ENCODE data around the gene FBLN2.
A peak's percentile ranks its signal among the peaks of the same experiment; 100 is the strongest.

Gene FBLN2

DNA sequence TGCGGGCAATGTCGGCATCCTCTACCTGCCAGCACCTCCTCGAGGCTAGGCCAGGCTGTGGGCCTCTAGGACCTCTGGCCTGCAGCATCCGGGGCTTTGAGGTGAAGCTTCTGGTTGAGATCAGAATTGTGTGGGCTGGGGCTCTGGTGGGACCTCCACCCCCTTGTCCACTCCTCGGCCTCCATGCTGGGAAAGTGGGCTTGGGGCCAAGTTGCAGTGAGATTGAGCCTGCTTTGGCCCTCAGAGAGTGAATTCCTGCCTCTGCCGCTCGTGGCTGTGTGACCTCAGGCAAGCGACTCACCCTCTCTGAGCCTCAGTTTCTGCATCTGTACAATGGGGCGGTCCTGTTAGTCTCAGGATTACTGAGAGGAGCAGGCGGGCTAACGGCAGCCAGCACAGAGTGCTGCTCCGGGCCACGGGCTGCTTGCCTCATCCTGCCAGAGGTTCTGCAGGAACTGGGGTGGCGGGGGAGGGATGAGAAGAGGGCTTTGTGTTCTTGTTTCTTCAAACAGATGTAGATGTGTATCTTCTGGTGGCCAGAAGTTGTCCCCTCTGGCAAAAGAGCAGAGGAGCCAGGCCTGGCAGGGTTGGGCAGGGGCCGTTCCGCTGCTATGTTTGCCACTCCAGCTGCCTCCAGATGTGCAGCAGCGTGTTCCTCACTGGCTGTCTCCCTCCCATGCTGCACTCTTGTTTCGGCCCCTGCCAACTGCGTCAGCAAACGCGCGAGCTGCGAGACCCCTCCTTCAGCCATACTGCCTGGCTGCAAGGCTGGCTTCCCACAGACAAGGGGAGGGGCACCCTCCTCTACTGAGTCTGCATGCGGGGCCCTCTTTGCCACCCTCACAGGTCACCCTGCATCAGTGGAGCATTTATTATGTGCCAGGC lies 33.7 kb downstream of the FBLN2 start:
- DNase-seq (ENCODE audit: low spot score) = no peak

DNA sequence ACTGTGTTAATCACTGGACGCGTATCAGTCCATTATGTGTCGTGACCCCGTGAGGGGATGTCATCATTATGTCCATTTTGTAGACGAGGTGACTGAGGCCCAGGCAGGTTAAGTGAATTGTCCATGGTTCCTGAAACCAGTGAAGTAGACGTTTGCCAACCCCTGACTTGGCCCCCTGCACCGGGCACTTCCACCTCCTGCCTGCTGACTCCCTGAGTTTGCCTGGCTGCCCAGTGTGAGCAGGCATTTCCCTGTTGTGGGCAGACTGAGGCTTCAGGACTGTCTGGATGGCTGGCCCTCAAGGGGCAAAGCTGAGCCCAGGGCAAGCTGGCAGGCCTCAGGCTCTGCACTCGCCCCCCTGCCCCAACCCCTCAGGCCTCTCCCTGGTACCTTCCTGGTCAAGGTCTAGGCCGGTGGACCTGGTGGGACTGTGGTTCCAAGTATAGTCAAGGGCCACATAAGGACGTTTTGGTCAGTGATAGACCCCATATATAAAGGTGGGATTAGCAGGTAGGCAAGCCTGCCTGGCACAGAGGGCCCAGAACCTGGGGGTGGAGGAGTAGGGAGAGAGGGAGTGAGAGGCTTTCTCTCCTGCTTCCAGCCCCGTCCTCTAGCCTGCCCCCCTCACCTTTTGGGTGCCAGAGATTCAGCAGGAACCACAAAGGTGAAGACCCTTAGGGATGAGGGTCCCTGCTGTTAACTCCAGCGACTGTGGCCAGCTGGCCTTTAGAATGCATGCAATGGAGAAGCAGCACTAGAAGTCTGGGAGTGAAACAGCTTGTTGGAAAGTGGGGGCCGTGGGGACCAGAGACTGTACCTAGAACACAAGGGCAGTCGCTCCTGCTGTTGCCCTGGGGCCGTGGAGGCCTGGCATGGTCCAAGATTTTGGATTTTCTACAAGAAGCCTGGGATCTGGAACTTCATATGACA lies 34.6 kb downstream of the FBLN2 start:
- DNase-seq (ENCODE audit: low spot score) = no peak

DNA sequence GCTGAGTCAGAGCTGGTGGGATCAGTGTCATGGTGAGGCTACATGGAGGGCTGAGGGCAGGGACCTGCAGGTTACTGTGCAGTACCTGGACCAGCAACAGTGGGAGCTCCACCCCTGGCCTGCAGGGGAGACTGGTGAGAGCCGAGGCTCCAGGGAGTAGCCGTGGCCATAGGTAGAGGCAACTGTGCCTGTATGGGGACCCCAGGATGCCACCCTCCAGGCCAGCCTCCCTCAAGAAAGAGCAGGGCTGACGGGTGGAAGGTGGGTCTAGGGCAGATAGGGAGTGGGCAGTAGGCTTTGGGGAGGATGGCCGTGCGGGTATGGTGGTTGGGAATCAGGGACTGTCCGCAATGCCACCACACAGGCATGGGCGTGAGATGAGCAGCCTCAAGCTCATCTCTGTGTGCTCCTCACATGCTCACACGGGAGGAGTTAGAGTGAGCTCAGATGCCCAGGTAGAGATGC lies 35.5 kb downstream of the FBLN2 start:
- no peak for DNase-seq (ENCODE audit: low spot score)

DNA sequence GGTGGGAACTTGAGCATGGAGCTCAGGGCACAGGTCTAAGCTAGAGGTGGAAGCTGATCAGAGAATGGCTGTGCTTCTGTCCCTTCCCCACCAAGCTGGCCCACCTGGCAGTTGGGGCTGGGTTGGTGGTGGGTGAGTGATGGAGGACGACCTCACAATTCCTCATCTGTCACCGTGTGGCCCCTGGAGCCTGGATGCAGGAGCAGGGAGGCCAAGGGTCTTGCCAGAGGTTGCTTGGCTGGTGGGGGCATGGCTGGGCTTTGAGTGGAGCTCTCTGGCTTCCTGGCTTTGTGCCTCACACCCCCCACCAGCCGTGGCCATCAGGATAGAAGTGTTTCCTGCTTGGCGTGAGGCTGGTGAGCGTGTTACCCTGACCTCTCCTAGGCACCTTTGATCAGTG lies 36.0 kb downstream of the FBLN2 start:
- no peak for DNase-seq (ENCODE audit: low spot score)

DNA sequence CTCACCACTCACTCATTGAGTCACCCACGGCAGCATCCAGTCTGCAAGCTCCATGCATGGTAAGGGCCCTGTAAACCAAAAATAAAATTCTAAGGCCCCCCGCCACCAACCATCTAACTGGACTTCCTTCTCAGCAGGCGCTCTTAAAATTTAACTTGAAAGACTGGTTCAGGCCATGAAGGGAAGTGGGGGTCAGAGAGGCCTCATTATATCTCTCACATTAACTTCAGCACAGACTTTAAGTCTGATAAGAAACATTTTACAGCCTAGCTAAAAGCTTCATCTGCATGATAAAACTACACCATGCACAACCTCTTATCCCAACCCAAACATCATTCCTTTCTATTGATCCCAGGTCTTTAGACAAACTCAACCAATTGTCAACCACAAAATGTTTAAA lies 38.5 kb downstream of the FBLN2 start:
- no peak for DNase-seq (ENCODE audit: low spot score)

DNA sequence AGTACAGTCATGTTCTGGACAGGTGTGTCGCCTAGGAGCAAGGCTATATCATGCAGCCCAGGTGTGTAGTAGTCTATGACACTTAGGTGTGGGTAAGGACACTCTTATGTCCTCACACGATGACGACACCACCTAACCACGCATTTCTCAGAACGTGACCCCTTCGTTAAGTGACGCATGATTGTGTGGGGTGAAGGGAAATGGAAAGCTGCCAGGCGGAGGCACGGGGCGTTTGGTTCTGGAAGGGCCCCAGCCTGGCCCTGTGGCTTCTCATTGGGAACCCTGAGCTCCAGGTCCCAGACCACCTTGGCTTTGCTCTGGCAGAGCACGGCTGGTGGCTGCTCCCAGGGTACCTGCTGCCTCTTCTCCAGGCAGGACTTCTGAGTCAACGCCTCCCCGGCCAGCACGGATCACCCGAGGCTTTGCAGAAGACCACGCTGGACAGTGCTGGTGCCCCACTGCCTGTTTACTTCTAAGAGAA lies 39.3 kb downstream of the FBLN2 start:
- no peak for DNase-seq (ENCODE audit: low spot score)

DNA sequence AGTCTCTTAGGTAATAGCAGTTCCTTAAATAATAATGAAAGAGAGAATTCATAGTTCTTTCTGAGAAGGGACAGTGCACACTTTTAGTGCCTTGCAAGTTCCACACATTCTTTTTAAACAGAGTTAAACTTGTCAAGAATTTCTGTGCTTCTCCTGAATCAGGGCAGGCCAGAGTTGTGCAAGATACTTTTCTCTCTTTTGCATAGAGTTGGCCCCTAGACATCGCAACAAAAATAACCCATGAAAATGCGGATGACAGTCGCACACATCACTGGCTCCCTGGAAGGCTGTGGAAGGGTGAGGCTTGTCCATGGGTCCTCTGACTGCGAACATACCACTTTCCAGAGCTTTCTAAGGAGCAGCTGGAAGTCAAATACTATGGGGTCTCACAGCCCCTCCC lies 40.1 kb downstream of the FBLN2 start:
- no peak for DNase-seq (ENCODE audit: low spot score)

DNA sequence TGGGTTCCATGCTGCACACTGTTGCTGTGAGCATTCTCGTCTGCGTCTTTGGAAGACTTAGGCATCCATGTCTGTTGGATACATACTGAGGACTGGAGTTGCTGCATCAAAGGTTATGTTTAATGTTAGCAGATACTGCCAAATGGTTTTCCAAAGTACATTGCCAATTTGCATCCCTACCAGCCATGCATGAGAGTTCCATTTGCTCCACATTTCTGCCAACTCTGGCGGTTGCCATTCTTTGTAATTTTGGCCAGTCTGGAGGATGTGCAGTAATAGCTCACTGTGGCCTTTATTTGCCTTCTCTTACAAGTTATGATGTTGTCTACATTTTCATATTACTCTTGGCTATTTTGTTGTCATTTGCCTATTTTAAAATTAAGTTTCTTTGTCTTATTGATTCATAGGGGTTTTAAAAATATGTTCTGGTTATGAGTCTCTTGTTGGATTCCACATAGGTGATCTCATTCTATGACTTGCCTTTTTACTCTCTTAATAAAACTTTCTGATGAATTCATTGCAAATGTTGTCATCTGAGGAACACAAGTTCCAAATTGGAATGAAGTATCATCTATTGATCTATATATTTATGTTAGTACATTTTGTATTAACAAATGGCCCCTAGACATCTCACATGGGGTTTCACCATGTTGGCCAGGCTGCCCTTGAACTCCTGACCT lies 42.1 kb downstream of the FBLN2 start:
- no peak for DNase-seq (ENCODE audit: low spot score)

DNA sequence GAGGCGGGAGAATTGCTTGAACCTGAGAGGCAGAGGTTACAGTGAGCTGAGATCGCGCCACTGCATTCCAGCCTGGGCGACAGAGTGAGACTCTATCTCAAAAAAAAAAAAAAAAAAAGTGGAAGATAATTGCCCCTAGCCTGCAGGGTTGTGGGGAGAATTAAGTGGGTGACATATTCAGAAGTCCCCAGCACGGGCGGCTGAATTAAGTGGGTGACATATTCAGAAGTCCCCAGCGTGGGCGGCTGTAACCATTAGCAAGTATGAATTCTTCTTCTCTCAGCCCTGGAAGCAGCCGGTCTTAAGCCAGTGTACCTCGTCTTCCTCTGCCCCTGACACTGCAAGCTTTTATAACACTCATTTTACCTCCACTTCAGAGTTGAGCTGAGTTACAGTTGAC lies 44.7 kb downstream of the FBLN2 start:
- DNase-seq (ENCODE audit: low spot score) = no peak

DNA sequence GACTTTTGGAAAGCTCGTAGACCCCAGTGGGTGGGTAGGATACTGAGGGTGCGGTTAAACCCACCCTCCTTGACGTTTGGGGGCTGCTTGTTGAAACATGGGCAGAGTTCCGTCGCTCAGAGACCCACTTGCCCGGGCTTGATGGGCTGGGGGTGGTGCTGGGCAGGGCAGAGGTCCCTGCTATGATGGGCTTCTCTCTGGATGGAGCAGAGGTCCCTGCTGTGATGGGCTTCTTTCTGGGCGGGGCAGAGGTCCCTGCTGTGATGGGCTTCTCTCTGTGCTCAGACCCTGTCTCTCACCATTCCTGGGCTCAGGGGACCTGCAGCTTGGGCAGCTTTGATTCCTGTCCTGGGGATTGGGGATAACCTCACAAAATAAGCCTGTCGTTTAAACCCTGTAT lies 45.2 kb downstream of the FBLN2 start:
- no peak for DNase-seq (ENCODE audit: low spot score)

DNA sequence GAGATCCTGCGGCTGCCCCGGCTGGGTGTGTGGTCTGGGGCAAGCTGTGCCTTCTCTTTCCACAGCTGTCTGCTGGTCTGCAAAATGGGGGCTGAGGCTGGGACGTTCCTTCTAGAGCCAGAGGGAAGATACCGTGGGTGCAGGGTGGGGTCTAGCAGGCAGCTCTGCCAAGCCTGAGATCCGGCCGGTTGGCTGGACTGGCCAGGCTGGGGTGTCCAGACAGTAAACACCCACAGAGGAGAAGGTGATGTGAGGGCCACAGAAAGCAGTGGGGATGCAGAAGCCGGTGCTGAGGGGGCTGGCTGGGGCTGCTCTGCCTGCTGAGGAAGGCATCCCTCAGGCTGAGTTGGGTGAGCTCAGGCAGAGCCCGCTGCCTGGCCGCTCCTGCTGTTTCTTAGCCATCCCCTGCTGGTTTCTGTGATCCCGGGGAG lies 46.1 kb downstream of the FBLN2 start:
- no peak for DNase-seq (ENCODE audit: low spot score)

DNA sequence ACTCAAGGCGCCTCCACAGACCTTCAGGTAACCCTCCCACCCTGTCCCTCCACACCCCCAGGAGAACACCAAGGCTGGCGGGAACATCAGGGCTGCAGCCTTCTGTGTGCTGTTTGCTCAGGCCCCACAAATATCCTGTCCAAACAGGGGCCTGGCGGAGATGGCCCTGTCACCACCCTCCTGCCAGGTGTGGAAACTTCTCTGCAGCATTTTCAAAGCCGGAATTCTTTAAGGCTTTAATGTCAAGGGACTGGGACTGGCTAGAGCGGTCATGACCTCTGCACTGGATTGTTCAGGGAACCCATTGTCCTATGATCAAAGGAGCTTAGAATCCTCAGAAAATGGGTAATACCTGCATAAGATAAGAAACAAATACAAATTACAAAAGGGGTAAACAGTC lies 46.6 kb downstream of the FBLN2 start:
- no peak for DNase-seq (ENCODE audit: low spot score)

DNA sequence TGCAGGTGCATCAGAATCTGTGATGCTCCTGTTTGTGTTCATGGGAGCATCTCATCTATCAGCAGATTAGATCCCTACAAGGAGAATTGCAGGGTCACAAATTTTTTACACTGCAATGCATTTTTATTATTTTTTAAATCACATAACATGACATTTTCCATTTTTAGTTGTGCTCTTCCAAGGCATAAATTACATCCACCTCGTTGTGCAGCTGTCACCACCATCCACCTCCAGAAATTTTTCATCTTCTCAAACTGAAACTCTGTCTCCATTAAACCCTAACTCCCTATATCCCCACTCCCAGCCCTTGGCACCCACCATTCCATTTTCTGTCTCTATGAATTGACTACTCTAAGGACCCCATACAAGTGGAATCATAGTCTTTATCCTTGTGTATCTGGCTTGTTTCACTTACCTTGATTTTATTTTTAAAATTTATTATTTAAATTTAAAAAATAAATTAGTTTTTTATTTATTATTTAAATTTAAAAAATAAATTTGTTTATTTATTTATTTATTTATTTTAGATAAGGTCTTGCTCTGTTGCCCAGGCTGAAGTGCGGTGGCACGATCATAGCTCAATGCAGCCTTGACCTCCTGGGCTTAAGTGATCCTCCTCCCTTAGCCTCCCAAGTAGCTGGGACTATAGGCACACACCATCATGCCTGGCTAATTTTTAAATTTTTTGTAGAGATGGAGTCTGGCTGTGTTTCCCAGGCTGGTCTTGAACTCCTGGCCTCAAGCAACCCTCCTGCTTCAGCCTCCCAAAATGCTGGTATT lies 47.7 kb downstream of the FBLN2 start:
- DNase-seq (ENCODE audit: low spot score) = no peak

DNA sequence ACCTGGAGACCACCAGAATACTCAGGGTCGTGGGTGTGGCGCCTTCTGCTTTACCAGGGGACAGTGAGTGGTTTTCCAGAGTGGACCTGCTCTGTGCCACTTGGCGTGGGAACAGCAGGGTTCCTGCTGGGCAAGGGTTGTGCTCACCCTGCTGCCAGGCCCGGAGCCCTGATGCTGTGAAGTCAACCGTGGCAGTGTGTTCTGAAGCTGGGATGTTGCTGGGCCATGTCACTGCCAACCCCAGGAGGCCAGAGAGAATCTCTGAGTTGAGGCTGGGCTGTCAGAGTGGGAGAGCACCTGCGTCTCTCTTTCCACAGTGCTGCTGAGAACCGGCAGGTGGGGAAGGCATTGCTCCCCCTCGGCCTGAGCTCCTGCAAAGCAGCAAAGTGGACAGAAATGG lies 48.7 kb downstream of the FBLN2 start:
- no peak for DNase-seq (ENCODE audit: low spot score)

DNA sequence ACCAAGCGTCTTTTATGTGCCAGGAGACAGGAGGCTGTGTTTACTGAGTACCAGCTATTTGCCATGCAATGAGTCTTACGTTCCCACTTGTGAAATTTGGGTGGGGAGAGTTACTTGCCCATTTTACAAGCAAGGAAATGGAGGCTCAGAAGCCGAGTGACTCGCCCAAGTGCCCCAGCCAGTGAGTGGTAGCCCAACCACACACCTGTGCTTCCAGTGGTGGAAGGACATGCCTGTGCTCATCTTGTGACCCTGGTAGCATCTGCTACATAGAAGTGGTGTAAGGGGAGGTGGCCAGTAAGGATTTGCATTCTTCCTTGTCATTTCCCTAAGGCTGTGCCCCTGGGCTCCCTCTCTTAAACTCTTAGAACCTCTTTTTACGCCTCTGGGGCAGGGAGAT lies 49.3 kb downstream of the FBLN2 start:
- DNase-seq (ENCODE audit: low spot score) = no peak

DNA sequence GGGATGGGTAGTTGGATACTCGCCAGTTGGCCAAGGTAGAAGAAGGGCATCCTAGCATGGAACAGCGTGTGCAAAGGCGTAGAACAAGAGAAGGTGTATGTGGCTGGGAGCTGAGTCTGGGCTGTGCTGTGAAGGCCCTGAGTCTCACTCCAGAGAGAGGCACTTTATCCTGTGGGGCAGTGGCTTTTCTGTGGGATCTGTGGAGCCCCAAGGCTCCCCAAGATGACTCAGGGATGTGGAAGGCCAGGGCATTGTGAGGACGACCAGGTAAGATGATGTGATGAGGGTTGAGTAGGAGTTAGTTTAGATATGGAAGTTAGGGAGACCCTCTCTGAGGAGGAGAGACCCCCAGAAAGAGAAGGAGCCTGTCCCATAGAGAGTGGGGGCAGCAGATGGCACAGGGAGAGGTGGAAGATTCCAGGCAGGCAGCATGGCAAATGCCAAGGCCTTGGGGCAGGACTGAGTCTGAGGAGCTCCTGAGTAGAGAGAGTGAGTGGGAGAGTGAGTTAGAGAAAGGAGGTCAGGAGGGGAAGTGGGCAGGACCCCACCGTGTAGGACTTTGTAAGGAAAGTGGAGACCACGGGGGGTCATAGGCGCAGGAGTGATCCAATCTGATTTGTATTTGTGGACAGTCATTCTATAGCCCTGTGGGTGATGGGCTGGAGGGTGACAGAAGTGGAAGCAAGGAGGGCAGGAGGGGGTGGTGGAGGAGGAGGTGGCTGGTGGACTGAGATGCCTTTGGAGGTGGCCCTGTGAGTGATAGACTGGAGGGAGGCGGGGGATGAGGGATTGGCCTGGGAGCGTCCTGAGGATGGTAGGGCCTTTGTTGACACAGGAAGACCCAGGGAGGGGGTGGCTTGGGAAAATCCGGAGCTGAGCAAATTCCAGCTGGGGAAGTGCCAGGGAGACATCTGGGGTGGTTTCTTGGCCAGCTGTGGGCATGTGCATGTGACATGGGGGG lies 50.3 kb downstream of the FBLN2 start:
- DNase-seq (ENCODE audit: low spot score) = peak; percentile 9

DNA sequence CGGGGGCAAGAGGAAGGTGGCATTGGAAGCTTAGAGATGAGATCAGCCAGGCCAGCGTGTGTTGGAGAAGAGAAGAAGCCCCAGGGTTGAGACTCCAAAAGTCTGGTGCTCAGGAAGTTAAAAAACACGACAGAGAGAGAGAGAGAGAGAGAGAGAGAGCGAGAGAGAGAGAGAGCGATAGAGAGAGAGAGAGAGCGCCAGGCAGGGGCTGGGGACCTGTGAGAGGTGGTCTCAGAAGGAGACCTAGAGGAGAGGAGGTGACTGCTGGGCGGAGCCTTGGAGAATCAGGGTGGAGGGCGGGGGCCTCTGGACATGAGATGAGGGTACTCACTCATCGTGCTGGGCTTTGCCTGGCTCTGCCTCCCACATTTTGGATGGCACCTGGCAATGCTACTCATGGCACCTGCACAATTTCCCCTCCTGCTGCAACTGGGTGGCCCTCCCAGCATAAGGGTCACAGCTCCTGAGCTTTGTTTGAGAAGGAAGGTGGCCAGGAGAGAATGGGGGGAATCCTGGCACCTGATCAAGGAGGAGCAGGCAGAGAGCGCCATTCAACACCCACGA lies 51.0 kb downstream of the FBLN2 start:
- no peak for DNase-seq (ENCODE audit: low spot score)

DNA sequence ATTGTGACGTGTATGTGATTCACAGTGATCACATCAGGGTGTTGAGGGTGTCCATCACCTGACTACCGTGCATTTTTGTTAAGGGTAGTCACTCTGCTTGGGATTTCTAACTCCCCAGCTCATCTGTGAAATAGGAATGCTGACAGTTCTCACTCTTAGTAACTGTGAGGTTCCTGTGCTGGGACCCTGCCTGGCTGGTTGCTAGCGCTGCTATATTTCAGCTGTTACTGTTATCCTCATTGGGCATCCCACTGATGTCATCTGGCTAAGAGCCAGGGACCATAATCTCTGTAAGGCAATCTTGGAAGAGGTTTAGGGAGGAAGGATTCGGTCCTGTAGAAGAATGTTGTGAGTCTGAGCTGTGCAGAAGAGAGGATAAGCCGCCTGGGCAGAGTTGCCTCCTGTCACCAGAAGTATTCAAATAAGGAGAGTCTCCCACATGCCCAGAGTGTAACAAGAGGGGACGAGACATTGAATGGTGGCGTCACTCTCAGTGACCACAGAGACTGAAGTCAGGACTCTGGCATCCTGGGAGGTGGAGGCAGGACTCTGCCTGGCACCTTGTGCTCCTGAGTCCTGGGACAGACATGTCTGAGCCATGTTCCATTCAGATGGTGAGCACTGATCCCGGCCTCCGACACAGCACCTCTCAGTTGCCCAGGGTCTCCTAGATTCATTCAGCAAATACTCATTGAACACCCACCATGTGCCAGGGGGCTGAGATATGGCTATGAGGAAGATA lies 52.2 kb downstream of the FBLN2 start:
- no peak for DNase-seq (ENCODE audit: low spot score)

DNA sequence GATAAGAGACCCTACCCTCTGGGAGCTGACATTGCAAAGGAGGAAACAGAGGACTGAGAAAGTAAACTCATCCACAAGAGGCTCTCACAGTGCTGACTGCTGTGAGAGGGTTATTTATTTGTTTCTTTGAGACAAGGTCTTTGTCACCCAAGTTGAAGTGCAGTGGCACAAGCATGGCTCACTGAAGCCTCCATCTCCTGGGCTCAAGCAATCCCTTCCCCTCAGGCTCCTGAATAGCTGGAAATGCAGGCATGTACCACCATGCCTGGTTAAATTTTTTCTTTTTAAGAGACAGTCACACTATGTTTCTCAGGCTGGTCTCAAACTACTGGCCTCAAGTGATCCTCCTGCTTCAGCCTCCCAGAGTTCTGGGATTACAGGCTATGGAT lies 52.8 kb downstream of the FBLN2 start:
- no peak for DNase-seq (ENCODE audit: low spot score)
